ENCODE results near the gene TMEM116. TPM values are rescaled to one million over a fixed set of nuclear protein-coding genes. Genes with fewer than 3 reads are reported as not detected.
"Not testable (repeated sequence)": the region's sequence is repeated elsewhere in the genome, so short reads cannot be mapped to it uniquely, and the experiment has no call there.

TMEM116 gene
- 10 to 100 TPM in 6 of 8 experiments, 1 to 10 TPM in 2; 6.5 to 21.8 (median 18.6) TPM for total RNA-seq

DNA sequence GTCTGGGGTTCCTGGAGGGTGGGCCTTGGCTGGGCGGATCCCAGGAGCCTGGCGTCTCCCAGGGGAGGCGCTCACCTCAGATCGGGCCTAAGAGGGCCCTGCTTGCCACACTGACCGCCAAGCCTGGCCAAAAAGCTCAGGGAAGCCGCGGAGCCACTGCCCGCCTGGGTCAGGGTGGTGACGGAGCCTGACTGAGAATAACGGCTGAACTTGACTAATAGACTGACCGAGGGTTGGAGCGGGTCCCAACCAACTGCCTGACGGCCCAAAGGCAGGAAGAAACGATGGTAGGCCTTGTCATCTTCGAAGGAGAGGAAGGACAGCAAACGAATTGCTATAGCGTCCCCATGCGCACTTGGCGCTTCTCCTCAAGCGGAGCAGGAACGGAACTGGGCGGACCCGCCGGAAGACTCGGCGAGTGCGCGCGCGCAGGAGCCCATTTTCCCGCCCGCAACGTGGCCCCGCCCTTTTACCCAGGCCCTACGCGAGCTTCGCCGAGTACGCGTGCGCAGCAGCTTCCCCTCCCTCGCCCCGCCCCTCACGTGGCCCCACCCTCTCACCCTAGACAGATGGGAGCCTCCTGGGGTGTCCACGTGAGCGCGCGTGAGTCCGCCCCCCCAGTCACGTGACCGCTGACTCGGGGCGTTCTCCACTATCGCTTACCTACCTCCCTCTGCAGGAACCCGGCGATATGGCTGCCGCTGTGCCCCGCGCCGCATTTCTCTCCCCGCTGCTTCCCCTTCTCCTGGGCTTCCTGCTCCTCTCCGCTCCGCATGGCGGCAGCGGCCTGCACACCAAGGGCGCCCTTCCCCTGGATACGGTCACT lies at the start of gene TMEM116, which contains the start of gene ERP29:
Gene TMEM116 (minus strand): TSS at position 391 of the 826 bp plus-strand sequence. CDS start 7,895 bp downstream, outside the sequence.
Gene ERP29 (plus strand): TSS at position 652 of the 826 bp plus-strand sequence. CDS start 40 bp downstream, at position 692.
- Histone ChIP-seq H3K4me1 (replicated peaks in 1 of 2) (peaks cover 12 to 18% of the 10 kb centered on the region in 2 donors), H3K4me3 (peak within 1 kb of the TSS; percentile 73 to 94 (median 90)), H3K27ac (peak within 1 kb of the TSS; percentile 92 to 93)
- whole genome bisulfite sequencing, 10 experiments = 0 to 1% (median 0%) methylated on average over 1 to 12 of the region's 67 CpGs; no CpG with 5 or more reads in 4 of the 10 experiments
- in situ Hi-C loops (cut with MboI; ENCODE audit: low pct_unique_long_range_greater_than_20kb in 2 of 9, low sequenced_read_pairs in 9 of 9, unreplicated experiment in 9 of 9) = no loop called here
- peak; percentile 81 to 90 (median 88) for ATAC-seq (replicated peaks in 6 of 8)

DNA sequence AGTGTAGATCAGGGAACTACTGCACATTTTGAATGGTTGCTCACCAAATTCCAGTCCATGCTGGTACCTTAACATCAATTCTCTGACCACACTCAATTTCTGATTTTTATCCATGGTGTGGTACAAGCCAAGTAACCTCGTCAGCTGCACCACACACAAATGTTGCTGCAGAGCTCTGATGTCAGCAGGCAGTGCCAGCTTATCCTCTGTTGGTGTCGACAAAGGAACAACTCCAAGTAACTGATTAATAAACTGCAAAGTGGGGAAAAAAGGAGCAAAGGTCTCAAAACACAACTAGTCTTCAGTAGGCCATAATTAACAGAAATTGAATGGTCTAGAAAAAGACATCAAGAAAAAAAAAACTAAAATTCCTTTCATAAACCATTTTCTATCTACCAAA lies 48.2 kb upstream of the TMEM116 start:
- no peaks in the 10 kb centered on the region for H3K4me1 ChIP-seq (replicated peaks in 1 of 2)
- in situ Hi-C loops (cut with MboI; ENCODE audit: low pct_unique_long_range_greater_than_20kb in 2 of 9, low sequenced_read_pairs in 9 of 9, unreplicated experiment in 9 of 9) = loop anchor here in 1 of 9 experiments (25.0 kb wide), 1 partner anchor 176 kb away; no protein-coding TSS in a partner anchor
- no peak overlapping the region for H3K27ac ChIP-seq
- ATAC-seq (replicated peaks in 6 of 8) = no peak
- H3K4me3 ChIP-seq = no peak overlapping the region
- 80 to 100% (median 88%) methylated on average over 1 to 2 of the region's 2 CpGs; no CpG with 5 or more reads in 2 of the 10 experiments for WGBS, 10 experiments

DNA sequence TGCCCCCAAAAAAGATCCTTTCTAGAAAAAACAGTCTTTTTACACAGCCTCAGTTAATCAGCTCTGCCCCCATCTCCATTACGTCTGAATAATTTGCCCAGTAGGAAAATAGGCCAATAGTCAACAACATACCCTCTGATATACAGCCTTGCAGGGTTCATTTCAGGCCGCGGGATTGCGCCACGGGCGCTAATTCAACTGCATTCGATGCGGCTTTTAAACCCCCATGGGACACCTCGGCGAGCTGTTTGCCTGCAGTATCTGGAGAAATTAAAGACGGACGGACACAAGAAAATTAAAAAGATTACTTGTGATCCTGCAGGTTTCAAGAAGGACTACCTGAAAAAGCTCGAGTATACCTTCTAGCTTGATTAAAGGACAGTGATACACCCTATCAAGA lies 36.4 kb upstream of the TMEM116 start:
- H3K4me1 ChIP-seq (replicated peaks in 1 of 2) = no peaks in the 10 kb centered on the region
- no peak overlapping the region for H3K27ac ChIP-seq
- no peak overlapping the region for H3K4me3 ChIP-seq
- in situ Hi-C loops (cut with MboI; ENCODE audit: low pct_unique_long_range_greater_than_20kb in 2 of 9, low sequenced_read_pairs in 9 of 9, unreplicated experiment in 9 of 9) = loop anchor here in 1 of 9 experiments (25.0 kb wide), 1 partner anchor 188 kb away; no protein-coding TSS in a partner anchor
- no peak for ATAC-seq (replicated peaks in 6 of 8)
- WGBS, 10 experiments = 82 to 100% (median 95%) methylated on average over 2 to 13 of the region's 13 CpGs; no CpG with 5 or more reads in 2 of the 10 experiments

DNA sequence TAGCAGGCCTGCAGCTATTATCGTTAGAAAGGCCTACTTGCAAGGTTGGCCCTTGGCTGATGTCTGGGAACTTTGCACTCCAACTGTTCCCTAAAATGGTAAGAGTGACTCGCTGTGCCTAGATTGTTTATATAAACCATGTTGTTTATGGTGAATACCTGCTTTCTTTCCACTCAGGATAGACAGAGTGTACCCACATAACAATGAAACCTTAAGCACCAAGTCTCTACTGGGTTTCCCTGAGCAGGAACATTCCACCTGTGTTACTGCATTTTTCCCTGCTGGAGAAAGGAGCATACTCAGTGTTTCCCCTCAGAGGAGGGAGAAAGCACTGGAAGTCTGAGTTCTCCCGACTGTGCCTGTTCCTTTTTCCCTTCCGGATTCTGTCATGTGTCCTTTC lies 33.0 kb upstream of the TMEM116 start:
- Histone ChIP-seq H3K4me1 (replicated peaks in 1 of 2) (no peaks in the 10 kb centered on the region), H3K27ac (no peak overlapping the region), H3K4me3 (no peak overlapping the region)
- in situ Hi-C loops (cut with MboI; ENCODE audit: low pct_unique_long_range_greater_than_20kb in 2 of 9, low sequenced_read_pairs in 9 of 9, unreplicated experiment in 9 of 9) = loop anchor here in 1 of 9 experiments (25.0 kb wide), 1 partner anchor 191 kb away; no protein-coding TSS in a partner anchor
- WGBS, 10 experiments = 69 to 100% (median 96%) methylated on average over 1 to 4 of the region's 4 CpGs; no CpG with 5 or more reads in 1 of the 10 experiments
- ATAC-seq (replicated peaks in 6 of 8) = peak in 1 of 8 experiments; percentile 24

DNA sequence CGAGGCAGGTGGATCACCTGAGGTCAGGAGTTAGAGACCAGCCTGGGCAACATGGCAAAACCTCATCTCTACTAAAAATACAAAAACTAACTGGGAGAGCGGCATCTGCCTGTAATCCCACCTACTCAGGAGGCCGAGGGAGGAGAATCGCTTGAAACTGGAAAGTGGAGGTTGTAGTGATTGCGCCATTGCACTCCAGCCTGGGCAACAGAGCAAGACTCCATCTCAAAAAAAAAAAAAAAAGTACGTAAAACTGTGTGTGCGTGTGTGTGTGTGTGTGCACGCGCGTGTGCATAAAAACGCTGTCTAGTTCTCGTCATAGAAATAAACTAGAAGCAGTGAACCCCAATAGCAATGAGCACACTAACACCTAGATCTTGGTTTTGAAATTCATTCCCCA lies 23.6 kb upstream of the TMEM116 start:
- not testable (repeated sequence) for ATAC-seq (replicated peaks in 6 of 8); H3K27ac ChIP-seq; H3K4me3 ChIP-seq; H3K4me1 ChIP-seq (replicated peaks in 1 of 2)
- in situ Hi-C loops (cut with MboI; ENCODE audit: low pct_unique_long_range_greater_than_20kb in 2 of 9, low sequenced_read_pairs in 9 of 9, unreplicated experiment in 9 of 9) = loop anchor here in 1 of 9 experiments (25.0 kb wide), 1 partner anchor 201 kb away; no protein-coding TSS in a partner anchor
- 40 to 99% (median 95%) methylated on average over 1 to 11 of the region's 12 CpGs for WGBS, 10 experiments

DNA sequence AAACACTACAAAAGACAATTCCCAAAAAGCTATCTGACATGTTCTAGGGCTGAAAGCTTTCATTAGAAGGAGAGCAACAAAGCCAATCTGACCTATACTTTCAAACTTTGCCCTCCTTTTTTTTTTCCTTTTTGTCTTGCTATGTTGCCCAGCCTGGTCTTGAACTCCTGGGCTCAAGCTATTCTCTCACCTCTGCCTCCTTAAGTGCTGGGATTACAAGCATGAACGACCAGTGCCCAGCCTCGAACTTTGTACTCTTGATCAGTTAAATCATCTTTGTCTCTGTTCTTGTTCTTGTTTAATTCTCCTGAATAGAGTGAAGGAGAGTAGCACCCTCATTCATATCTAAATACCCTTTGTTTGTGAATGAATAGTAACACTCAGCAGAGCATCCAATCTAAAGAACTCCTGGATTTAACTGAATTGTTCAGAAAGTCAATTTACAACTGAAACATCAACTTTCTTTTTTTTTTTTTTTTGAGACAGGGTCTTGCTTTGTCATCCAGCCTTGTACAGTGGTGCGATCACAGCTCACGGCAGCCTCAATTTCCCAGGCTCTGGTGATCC lies 22.3 kb upstream of the TMEM116 start:
- 18 to 100% (median 56%) methylated on average over 1 to 4 of the region's 4 CpGs; no CpG with 5 or more reads in 1 of the 10 experiments for WGBS, 10 experiments
- Histone ChIP-seq H3K4me1 (replicated peaks in 1 of 2) (no peaks in the 10 kb centered on the region), H3K27ac (no peak overlapping the region), H3K4me3 (no peak overlapping the region)
- ATAC-seq (replicated peaks in 6 of 8) = no peak
- in situ Hi-C loops (cut with MboI; ENCODE audit: low pct_unique_long_range_greater_than_20kb in 2 of 9, low sequenced_read_pairs in 9 of 9, unreplicated experiment in 9 of 9) = loop anchor here in 1 of 9 experiments (25.0 kb wide), 1 partner anchor 202 kb away; no protein-coding TSS in a partner anchor

DNA sequence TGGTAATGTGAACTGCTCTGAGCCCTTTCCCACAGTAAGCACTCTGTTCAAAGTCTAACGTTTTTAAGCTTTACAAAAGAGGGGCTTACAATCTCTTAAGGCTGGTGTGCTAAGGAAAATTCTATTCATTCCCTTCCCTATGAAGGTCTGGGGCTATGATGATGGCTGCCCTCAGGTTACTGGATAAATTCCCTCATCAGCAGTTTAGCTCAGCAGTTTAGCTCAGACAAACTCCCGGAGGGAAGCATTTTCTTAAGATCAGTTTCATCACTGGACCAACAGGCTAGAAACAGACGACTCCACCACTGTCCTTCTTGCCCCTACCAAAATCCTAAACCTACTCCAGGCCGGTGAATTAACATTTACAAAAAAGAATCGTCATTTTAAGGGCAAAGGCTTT lies 19.3 kb upstream of the TMEM116 start:
- Histone ChIP-seq H3K4me3 (no peak overlapping the region), H3K4me1 (replicated peaks in 1 of 2) (no peaks in the 10 kb centered on the region), H3K27ac (no peak overlapping the region)
- 80 to 100% (median 89%) methylated on average over 2 to 5 of the region's 5 CpGs; no CpG with 5 or more reads in 1 of the 10 experiments for WGBS, 10 experiments
- ATAC-seq (replicated peaks in 6 of 8) = no peak
- in situ Hi-C loops (cut with MboI; ENCODE audit: low pct_unique_long_range_greater_than_20kb in 2 of 9, low sequenced_read_pairs in 9 of 9, unreplicated experiment in 9 of 9) = loop anchor here in 1 of 9 experiments (25.0 kb wide), 1 partner anchor 205 kb away; no protein-coding TSS in a partner anchor

DNA sequence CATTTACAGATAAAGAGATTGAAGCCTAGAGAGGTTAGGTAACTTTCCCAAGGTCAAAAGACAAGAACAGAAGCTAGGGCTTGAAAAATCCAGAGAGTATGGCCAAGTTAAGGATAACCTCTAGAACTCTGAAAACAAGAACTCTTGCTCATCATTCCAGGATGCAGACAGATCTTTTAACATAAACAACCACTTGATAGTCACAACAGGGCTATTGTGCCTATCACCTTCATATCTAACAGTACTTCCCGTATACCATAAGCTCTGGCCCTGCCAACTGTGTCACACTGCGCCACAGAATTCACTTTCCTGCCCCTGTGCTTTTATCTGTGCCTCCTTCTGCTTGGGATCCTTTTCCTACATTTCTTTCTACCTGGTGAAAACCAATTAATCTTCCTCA lies 18.5 kb upstream of the TMEM116 start:
- ATAC-seq (replicated peaks in 6 of 8) = no peak
- no peak overlapping the region for H3K4me3 ChIP-seq
- H3K27ac ChIP-seq = no peak overlapping the region
- 86 to 100% (median 97%) methylated on average over 2 of the region's 2 CpGs; no CpG with 5 or more reads in 6 of the 10 experiments for WGBS, 10 experiments
- in situ Hi-C loops (cut with MboI; ENCODE audit: low pct_unique_long_range_greater_than_20kb in 2 of 9, low sequenced_read_pairs in 9 of 9, unreplicated experiment in 9 of 9) = loop anchor here in 1 of 9 experiments (25.0 kb wide), 1 partner anchor 206 kb away; no protein-coding TSS in a partner anchor
- H3K4me1 ChIP-seq (replicated peaks in 1 of 2) = no peaks in the 10 kb centered on the region

DNA sequence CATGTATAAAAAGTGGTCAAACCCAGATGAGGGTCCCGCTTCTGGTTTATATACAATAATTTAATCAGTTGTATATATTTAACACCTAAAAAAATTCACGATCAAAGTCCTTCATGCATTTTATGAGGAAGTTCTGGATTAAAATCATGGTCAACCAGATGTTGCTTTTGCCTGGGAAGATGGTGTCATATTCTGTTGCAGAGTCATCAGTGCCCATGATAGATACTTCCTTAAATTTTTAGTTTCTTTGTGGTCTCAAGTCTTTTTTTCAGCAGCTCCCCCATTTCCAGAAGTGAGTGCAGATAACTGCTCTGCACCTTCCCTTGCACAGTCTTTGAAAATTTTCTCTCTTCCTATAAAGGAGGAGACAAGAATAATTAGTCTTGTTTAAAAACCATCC lies 16.3 kb upstream of the TMEM116 start:
- in situ Hi-C loops (cut with MboI; ENCODE audit: low pct_unique_long_range_greater_than_20kb in 2 of 9, low sequenced_read_pairs in 9 of 9, unreplicated experiment in 9 of 9) = loop anchor here in 1 of 9 experiments (25.0 kb wide), 1 partner anchor 208 kb away; no protein-coding TSS in a partner anchor
- WGBS, 10 experiments = 75 to 100% (median 93%) methylated on average over 1 to 2 of the region's 2 CpGs; no CpG with 5 or more reads in 4 of the 10 experiments
- no peak overlapping the region for H3K4me3 ChIP-seq

DNA sequence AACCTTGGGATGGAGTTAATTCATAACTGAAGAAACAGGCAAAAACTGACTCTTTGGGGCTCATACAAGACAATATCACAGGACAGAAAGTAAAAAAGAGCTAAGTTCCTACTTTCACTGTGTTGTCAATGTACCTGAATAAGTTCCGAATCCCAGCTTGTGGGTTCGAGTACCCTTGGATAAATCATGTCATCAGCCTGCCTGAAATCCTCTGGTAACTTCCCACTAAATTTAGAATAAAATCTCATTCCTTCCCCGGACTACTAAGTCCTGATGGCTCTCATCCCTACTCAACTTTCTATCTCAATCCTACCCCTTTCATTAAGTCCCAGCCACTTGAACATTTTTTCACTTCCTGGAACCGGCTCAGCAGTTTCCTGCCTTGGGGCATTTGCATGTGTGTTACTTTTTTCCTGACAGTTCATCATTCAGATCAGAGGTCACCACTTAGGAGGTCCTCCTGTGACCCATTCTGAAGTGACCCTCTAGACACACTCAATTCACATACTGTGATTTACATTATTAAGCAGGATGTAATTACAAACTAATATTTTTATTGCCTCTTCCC lies 12.9 kb upstream of the TMEM116 start:
- H3K27ac ChIP-seq = no peak overlapping the region
- 40 to 100% (median 70%) methylated on average over 2 to 4 of the region's 4 CpGs for WGBS, 10 experiments
- no peak overlapping the region for H3K4me3 ChIP-seq
- in situ Hi-C loops (cut with MboI; ENCODE audit: low pct_unique_long_range_greater_than_20kb in 2 of 9, low sequenced_read_pairs in 9 of 9, unreplicated experiment in 9 of 9) = loop anchor here in 1 of 9 experiments (25.0 kb wide), 1 partner anchor 211 kb away; no protein-coding TSS in a partner anchor
- ATAC-seq (replicated peaks in 6 of 8) = peak in 2 of 8 experiments; percentile 19 to 54
- peaks cover 0 to 3% of the 10 kb centered on the region in 2 donors for H3K4me1 ChIP-seq (replicated peaks in 1 of 2)

More for the DNA sequence above, 16.3 kb upstream of the TMEM116 start:
- H3K4me1 ChIP-seq (replicated peaks in 1 of 2) = peaks cover 0 to 3% of the 10 kb centered on the region in 2 donors
- no peak for ATAC-seq (replicated peaks in 6 of 8)
- H3K27ac ChIP-seq = no peak overlapping the region

DNA sequence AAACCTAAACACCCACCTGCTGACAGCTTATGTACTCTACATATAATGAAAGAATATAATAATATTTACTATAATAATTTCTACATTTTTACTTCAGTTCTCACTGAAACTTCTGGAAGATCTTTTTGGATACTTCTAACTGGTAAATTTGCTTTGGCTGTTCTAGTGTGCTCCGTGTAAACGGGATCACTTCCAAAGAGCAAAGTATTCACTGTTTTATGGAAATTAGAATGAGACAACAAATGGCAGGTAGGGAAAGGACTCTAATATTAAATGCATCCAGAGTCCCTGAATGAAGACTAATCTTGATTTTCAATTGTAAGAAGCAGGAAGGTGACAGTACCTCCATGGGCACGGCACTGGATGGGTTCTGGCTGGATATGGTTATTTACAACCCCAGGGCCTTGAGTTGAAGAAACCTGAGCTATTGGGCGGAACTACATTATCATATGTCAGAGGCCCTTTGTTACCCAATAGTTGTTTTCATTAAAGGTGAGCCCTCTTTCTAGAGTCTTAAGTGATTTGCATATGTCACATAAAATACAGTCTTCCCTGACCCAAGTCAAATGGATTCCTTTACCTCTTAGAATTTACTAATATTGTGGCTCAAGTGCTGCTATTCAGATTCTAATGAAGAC lies 10.9 kb upstream of the TMEM116 start:
- peak in 2 of 8 experiments; percentile 23 to 32 for ATAC-seq (replicated peaks in 6 of 8)
- Histone ChIP-seq H3K27ac (no peak overlapping the region), H3K4me1 (replicated peaks in 1 of 2) (peaks cover 0 to 3% of the 10 kb centered on the region in 2 donors), H3K4me3 (no peak overlapping the region)
- 80 to 100% (median 89%) methylated on average over 2 to 4 of the region's 4 CpGs for WGBS, 10 experiments
- in situ Hi-C loops (cut with MboI; ENCODE audit: low pct_unique_long_range_greater_than_20kb in 2 of 9, low sequenced_read_pairs in 9 of 9, unreplicated experiment in 9 of 9) = no loop called here

Data from motor neuron (in vitro differentiated cells).